Adrenal gland (tissue), 5 donors: ENCODE results near the gene DDTL.
"Not testable (repeated sequence)": the region's sequence is repeated elsewhere in the genome, so short reads cannot be mapped to it uniquely, and the experiment has no call there.

ENCODE experiments used
- POLR2A ChIP-seq, 2 donors: fragments of 450-650 bp; IDR thresholded peaks; one replicate each; pipeline ENCODE4 v1.6.1; 2017; ENCODE audit warnings: antibody characterized with exemption in 2 of 2, mild to moderate bottlenecking in 2 of 2, moderate library complexity in 1 of 2
- TF ChIP-seq, protein P1 (sequence below), 6 experiments: fragments of 450-650 bp in 4 of 6; fragments of 200-600 bp in 2 of 6; sonication (generic) in 1 of 6; IDR thresholded peaks; 1 replicate in 5 of 6; 2 replicates in 1 of 6; pipeline versions ENCODE4 v1.5.1 to v1.8.0; 2016 to 2021; ENCODE audit warnings: antibody characterized with exemption in 6 of 6, mild to moderate bottlenecking in 2 of 6, moderate library complexity in 1 of 6
- donor health status: DM: no; HTN: no; CAD: no.

DNA sequence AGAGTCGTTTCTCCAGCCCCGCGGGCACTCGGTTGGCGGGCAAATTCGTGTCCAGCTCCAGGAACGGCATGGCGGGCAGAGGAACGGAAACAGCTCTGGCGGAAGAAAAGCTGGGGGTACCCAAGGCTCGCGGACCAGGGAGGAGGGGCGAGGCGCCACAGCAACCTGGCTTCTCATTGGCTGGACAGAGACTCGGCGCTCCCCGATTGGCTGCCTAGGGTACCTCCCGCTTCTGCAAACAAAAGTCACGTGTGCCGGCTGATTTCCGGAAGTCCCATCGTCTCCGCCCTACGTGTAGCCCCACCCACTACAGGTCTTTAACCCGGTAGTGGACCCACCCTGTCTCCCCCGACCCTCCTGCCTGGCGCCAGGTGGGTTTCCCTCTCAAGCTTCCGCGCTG lies 7.7 kb downstream of the DDTL start, which contains the start of gene DDT:
- not testable (repeated sequence) for TF ChIP-seq POLR2A (IDR thresholded peaks at IDR 0.05)
- TF ChIP-seq, protein P1, sequence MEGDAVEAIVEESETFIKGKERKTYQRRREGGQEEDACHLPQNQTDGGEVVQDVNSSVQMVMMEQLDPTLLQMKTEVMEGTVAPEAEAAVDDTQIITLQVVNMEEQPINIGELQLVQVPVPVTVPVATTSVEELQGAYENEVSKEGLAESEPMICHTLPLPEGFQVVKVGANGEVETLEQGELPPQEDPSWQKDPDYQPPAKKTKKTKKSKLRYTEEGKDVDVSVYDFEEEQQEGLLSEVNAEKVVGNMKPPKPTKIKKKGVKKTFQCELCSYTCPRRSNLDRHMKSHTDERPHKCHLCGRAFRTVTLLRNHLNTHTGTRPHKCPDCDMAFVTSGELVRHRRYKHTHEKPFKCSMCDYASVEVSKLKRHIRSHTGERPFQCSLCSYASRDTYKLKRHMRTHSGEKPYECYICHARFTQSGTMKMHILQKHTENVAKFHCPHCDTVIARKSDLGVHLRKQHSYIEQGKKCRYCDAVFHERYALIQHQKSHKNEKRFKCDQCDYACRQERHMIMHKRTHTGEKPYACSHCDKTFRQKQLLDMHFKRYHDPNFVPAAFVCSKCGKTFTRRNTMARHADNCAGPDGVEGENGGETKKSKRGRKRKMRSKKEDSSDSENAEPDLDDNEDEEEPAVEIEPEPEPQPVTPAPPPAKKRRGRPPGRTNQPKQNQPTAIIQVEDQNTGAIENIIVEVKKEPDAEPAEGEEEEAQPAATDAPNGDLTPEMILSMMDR (IDR thresholded peaks at IDR 0.05) = not testable (repeated sequence)
